ENCODE data around the gene ZNF598.
A peak's percentile ranks its signal among the peaks of the same experiment; 100 is the strongest.
"Not testable (repeated sequence)": the region's sequence is repeated elsewhere in the genome, so short reads cannot be mapped to it uniquely, and the experiment has no call there.

ZNF598 gene

DNA sequence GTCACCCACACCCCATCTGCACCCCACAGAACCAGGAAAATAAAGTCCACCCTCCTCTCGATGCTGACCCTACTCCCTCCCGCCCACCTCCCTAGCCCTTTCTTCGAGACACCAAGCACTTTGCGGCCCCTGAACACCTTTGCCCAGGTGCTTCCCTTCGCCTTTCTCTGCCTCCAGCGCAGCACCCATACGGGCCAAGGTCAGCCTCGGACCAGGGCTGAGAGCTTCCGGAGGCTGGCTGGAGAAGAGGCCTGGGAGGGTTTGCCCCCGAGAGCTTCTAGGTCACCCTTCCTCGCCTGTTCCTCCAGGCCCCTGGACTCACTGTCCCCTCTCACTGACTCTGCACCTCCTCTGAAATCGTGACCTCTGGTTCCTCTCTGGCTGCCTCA is 14.4 kb upstream of the ZNF598 start:
- peaks cover 4% of the 10 kb centered on the region for H3K4me1 Mint-ChIP-seq
- peaks cover 8% of the 10 kb centered on the region for H3K27me3 Mint-ChIP-seq
- no peaks in the 10 kb centered on the region for H3K36me3 Mint-ChIP-seq
- H3K9me3 Mint-ChIP-seq: no peaks in the 10 kb centered on the region
- H3K4me3 Mint-ChIP-seq: no peak overlapping the region
- H3K27ac Mint-ChIP-seq: peak overlapping the region; percentile 19

DNA sequence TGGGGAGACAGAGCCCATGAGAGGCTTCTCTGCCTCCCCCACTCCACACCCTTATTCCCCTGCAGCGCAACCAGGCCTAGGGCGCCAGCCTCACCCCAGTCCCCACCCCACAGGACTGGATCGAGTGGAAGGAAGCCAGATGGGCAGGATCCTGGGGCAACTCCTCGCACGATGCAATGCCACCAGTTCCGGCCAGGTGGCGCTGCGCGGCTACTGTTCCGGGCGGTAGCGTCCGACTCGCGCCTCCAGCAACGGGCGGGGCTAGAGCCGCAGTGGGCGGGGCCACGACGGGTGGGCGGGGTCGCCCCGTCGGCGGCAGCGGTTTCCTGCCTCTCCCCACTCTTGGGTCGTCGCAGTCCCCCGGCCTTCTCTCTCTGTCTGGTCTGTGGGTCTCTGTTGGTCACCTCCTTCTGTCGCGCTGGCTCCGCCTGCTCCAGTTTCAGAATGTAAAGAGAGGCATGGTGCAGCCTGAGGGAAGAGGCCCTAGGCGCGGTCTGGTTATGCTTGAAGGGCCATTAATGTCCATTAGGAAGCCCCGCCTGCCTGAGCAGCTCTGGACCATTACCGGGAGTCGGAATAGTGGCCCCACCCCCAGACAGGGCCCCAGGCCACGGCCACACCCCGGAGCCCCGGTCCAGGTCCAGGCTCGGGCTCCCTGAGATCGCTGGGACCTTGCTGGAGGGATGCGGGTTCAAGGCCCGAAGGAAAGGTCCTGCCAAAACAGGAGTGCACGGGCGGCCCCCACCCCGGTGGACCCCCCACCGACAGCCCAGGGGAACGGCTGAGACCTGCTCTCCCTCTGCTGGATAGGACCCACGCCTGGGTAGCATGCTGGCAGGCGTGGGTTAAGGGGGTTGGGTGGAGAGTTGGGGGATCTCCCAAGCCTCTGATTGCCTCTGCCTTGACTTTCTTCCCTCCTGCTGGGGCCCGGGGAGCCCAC is 13.7 kb upstream of the ZNF598 start:
- peaks cover 4% of the 10 kb centered on the region for H3K4me1 Mint-ChIP-seq
- peaks cover 11% of the 10 kb centered on the region for H3K27me3 Mint-ChIP-seq
- peak overlapping the region; percentile 4 for H3K4me3 Mint-ChIP-seq
- H3K27ac Mint-ChIP-seq: no peak overlapping the region
- H3K36me3 Mint-ChIP-seq: no peaks in the 10 kb centered on the region
- no peaks in the 10 kb centered on the region for H3K9me3 Mint-ChIP-seq

DNA sequence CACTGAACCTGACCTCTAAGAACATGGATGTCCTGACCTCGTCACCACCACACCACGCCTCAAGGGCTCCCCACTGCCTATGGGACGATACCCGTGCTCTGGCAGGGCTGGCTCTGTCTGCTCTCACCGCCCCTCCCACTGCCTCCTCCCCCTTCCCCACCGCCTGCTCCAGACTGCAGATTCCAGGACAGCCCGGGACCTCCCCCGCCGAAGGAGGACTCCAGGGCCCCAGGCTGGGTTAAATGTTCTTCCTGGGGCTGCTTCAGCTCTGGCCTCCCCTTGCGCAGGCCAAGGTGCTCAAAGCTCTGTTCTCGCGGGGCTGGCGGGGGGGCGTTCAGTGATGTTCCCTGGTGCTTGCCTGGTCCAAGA is 13.1 kb upstream of the ZNF598 start:
- peaks cover 4% of the 10 kb centered on the region for H3K4me1 Mint-ChIP-seq
- peak overlapping the region; percentile 25 for H3K27ac Mint-ChIP-seq
- H3K4me3 Mint-ChIP-seq: peak overlapping the region; percentile 27
- H3K36me3 Mint-ChIP-seq: no peaks in the 10 kb centered on the region
- no peaks in the 10 kb centered on the region for H3K9me3 Mint-ChIP-seq
- peaks cover 11% of the 10 kb centered on the region for H3K27me3 Mint-ChIP-seq

DNA sequence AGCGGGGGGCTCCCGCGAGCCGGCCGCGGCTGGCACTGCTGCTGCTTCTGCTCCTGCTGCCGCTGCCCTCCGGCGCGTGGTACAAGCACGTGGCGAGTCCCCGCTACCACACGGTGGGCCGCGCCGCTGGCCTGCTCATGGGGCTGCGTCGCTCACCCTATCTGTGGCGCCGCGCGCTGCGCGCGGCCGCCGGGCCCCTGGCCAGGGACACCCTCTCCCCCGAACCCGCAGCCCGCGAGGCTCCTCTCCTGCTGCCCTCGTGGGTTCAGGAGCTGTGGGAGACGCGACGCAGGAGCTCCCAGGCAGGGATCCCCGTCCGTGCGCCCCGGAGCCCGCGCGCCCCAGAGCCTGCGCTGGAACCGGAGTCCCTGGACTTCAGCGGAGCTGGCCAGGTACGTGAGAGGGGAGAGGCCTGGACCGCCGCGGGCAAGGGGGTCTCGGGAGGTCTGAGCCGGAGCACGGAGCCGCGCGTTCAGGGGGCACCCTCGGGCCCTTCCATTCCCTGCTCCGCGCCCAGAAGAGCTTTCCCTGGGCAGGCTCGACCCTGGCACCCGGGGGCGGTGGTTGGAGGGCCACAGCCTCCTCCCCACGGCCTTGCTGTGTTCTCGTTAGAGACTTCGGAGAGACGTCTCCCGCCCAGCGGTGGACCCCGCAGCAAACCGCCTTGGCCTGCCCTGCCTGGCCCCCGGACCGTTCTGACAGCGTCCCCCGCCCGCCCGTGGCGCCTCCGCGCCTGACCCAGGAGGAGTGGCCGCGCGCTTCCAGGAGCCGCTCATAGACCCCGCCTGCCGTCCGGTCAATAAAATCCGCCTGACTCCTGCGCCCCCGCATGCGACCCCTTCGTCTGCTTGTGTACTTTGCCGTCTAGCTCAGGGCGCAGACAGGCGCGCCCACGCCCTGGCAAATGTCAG is 10.6 kb upstream of the ZNF598 start:
- Mint-ChIP-seq H3K4me3 (no peak overlapping the region), H3K27me3 (peaks cover 11% of the 10 kb centered on the region), H3K36me3 (no peaks in the 10 kb centered on the region), H3K9me3 (no peaks in the 10 kb centered on the region), H3K27ac (no peak overlapping the region), H3K4me1 (no peaks in the 10 kb centered on the region)

DNA sequence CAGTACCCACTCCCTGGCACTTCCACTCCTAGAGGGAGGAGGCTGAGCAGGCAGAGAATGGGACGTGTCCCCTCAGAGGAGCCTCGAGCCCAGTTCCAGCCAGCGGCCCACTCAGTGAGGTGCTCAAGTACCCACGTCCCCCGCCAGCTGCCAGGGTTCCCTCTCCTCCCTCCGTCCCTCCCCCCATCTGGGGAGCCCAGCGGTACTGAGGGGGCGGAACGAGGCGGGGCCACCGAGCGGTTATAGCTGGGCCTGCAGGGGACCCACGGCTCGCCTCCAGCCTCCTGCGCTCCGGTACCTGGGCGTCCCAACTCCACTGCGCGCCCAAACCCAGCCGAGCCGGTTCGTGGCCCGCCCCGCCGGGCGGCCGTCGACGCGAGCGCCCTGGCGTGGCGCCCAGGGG is 9.9 kb upstream of the ZNF598 start, which contains the start of gene NPW:
Gene NPW, plus strand, starts transcription at position 268 of the 403 bp plus-strand sequence.
- H3K36me3 Mint-ChIP-seq: no peaks in the 10 kb centered on the region
- no peaks in the 10 kb centered on the region for H3K9me3 Mint-ChIP-seq
- peaks cover 11% of the 10 kb centered on the region for H3K27me3 Mint-ChIP-seq
- H3K4me3 Mint-ChIP-seq: no peak within 1 kb of the TSS
- H3K27ac Mint-ChIP-seq: no peak within 1 kb of the TSS
- H3K4me1 Mint-ChIP-seq: no peaks in the 10 kb centered on the region

DNA sequence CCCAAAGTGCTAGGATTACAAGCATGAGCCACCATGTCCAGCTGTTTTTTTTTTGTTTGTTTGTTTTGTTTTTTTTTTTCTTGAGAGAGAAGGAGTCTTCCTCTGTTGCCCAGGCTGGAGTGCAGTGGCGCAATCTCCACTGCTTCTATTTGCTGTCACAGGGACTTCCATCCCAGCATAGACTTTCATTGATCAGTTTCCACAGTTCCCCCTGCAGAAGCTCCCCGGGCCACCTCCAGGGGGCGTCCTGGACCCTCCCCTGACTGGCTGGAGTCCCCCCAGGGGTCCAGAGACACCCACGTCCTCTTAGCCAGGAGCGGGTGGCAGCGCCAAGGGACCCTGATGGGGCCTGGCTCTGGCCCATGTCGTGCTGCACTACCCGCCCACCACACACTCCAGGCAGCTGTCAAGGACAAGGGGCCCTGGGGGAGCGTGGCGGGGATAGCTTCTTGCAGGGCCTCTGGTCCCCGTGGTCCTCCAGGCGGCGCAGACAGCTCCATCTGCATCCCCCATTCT is 6.8 kb upstream of the ZNF598 start:
- Mint-ChIP-seq H3K9me3 (no peaks in the 10 kb centered on the region), H3K27ac (no peak overlapping the region), H3K27me3 (peaks cover 7% of the 10 kb centered on the region), H3K36me3 (no peaks in the 10 kb centered on the region), H3K4me1 (no peaks in the 10 kb centered on the region), H3K4me3 (no peak overlapping the region)

DNA sequence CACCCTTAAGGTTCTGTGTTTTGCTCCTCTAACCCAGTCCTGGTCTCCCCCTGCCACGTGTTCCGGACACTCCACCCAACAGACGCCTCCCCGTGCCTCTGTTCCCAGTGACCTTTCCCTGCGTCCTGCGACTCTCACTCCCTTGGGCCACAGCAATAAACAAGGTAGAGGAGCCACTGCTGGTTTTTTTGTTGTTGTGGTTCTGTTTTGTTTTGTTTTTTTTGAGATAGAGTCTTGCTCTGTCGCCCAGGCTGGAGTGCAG is 6.3 kb upstream of the ZNF598 start:
- no peaks in the 10 kb centered on the region for H3K9me3 Mint-ChIP-seq
- no peak overlapping the region for H3K4me3 Mint-ChIP-seq
- peaks cover 7% of the 10 kb centered on the region for H3K27me3 Mint-ChIP-seq
- H3K27ac Mint-ChIP-seq: no peak overlapping the region
- H3K4me1 Mint-ChIP-seq: no peaks in the 10 kb centered on the region
- no peaks in the 10 kb centered on the region for H3K36me3 Mint-ChIP-seq

DNA sequence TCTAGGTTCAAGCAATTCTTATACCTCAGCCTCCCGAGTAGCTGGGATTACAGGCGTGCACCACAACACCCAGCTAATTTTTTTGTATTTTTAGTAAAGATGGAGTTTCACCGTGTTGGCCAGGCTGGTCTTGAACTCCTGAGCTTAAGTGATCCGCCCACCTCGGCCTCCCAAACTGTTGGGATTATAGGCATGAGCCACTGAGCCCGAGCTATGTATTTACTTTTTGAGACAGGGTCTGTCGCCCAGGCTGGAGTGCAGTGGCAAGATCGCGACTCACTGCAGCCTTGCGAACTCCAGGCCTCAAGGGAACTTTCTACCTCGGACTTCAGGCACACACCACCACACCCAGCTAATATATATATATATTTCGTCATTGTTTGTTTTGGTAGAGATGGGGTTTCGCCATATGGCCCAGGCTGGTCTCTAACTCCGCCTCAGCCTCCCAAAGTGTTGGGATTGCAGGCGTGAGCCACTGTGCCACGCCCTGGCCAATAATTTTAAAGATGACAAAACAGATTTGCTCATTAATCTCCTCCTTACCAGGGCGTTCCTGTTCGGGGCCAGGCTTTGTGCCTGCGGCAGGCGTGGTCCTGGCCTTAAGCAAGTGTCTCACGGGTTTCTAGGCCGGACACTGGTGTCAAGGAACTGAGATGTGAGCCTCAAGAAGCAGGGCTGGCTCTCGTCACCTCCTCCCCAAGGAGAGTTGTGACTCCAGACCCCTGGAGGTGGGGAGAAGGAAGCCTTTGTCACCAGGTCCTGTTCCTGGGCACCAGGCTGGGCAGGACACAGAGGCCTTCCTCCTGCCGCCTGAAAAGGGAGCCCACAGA is 5.7 kb upstream of the ZNF598 start:
- H3K4me3 Mint-ChIP-seq: no peak overlapping the region
- H3K27me3 Mint-ChIP-seq: peaks cover 3% of the 10 kb centered on the region
- H3K36me3 Mint-ChIP-seq: no peaks in the 10 kb centered on the region
- H3K27ac Mint-ChIP-seq: no peak overlapping the region
- H3K9me3 Mint-ChIP-seq: no peaks in the 10 kb centered on the region
- H3K4me1 Mint-ChIP-seq: peaks cover 2% of the 10 kb centered on the region

DNA sequence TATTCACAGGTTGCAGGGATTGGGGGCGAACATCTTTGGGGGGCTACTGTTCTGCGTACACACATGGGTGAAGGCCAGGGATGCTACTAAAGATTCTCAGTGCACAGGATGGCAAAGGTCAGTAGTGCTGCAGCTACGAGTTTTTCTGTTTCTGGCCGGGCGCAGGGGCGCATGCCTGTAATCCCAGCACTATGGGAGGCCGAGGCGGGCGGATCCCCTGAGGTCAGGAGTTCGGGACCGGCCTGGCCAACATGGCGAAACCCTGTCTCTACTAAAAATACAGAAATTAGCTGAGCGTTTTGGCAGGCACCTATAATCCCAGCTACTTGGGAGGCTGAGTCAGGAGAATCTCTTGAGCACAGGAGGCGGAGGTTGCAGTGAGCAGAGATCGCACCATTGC is 3.9 kb upstream of the ZNF598 start:
- no peaks in the 10 kb centered on the region for H3K27me3 Mint-ChIP-seq
- H3K9me3 Mint-ChIP-seq: no peaks in the 10 kb centered on the region
- H3K36me3 Mint-ChIP-seq: no peaks in the 10 kb centered on the region
- H3K4me1 Mint-ChIP-seq: peaks cover 9% of the 10 kb centered on the region
- H3K27ac Mint-ChIP-seq: no peak overlapping the region
- no peak overlapping the region for H3K4me3 Mint-ChIP-seq

DNA sequence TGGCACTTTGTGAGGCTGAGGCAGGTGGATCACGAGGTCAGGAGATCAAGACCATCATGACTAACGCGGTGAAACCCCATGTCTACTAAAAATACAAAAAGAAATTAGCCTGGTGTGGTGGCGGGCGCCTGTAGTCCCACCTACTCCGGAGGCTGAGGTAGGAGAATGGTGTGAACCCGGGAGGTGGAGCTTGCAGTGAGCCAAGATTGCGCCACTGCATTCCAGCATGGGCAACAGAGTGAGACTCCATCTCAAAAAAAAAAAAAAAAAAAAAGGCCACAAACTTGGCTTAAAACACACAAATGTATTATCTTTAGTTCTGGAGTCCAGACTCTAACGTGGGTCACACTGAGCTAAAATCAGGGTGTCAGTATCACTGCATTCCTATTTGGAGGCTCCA is 2.1 kb upstream of the ZNF598 start:
- not testable (repeated sequence) for H3K9me3 Mint-ChIP-seq, H3K27ac Mint-ChIP-seq, H3K27me3 Mint-ChIP-seq, H3K36me3 Mint-ChIP-seq, H3K4me3 Mint-ChIP-seq
- H3K4me1 Mint-ChIP-seq: peaks cover 27% of the 10 kb centered on the region

DNA sequence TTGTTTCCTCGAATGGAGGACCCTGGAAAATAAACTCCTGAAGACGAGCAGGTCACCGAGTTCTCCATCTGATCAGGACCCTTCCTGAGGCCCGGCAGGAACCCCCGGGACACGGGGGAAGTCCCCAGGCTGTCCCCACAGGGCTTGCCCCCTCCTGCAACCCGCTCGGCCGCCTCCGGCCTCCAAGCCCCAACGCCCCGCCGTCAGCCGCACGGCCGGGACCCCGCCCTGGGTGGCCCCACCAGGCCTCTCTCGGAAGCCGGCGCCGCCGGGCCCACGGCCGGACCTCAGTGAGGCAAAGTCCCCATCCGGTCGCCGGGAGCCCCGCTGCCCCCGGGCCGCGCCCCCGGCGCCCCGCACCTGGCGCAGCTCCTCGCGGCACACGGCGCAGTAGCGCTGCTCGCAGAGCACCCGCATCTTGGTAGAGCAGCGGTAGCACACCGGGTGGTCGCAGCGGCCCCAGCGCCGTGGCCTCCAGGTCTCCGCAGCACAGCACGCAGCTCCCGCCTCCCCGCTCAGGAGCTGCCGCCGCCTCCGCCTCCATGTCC is 383 bp downstream of the ZNF598 start:
- Mint-ChIP-seq H3K9me3 (no peaks in the 10 kb centered on the region), H3K36me3 (peaks cover 2% of the 10 kb centered on the region), H3K27me3 (no peaks in the 10 kb centered on the region), H3K27ac (no peak overlapping the region), H3K4me1 (peaks cover 36% of the 10 kb centered on the region), H3K4me3 (peak overlapping the region; percentile 95)

DNA sequence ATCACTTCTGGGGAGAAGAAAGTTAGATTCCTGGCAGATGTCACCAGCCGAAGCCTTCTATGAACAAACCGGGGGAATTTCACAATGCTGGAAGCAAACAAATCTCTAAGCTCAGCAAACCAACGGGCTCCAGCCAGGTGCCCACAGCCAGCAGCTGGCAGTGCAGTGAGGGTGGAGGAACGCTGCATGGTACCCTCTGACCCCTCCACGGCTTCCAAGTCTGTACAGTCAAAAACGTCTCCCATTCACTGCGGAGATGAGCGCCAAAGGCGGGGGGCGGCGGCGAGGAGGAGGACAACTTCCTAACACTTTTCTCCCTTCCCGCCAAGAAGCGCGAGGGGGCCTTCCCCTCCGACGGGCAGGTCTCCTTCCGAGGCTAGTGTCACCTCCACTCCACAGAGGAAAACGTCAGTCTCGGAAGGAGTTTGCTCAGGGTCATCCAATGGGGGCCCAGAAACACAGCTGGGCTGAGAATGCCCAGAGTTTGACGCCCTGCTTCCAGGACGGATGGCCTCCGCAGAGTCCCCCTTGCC is 924 bp downstream of the ZNF598 start:
- no peaks in the 10 kb centered on the region for H3K27me3 Mint-ChIP-seq
- no peaks in the 10 kb centered on the region for H3K9me3 Mint-ChIP-seq
- H3K4me1 Mint-ChIP-seq: peaks cover 40% of the 10 kb centered on the region
- H3K4me3 Mint-ChIP-seq: peak overlapping the region; percentile 95
- H3K36me3 Mint-ChIP-seq: peaks cover 2% of the 10 kb centered on the region
- peak overlapping the region; percentile 55 for H3K27ac Mint-ChIP-seq

DNA sequence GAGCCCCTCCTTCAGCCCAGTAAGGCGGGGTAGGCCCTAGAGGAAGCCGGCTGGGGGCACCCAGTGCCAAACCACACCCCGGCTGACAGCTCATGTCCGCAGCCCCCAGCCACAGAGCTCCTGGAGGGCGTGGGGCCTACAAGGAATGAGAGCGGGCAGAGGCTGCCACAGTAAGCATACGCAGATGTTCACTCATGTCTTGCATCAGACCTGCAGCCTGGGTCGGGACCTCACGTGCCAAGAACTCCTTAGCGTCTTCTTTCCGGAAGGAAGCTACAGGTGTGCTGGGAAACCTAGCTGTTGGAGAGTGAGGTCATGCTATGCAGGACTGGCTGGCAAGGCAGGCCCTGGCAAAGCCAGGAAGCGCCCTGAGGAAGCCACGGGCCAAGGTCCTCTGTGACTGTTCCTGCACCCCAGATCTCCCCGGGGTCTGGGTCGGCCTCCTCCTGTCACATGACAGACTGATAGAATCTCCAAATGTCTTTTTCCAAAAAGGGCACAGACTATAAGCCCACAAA is 1.6 kb downstream of the ZNF598 start:
- H3K27me3 Mint-ChIP-seq: no peaks in the 10 kb centered on the region
- no peaks in the 10 kb centered on the region for H3K9me3 Mint-ChIP-seq
- peaks cover 40% of the 10 kb centered on the region for H3K4me1 Mint-ChIP-seq
- peak overlapping the region; percentile 95 for H3K4me3 Mint-ChIP-seq
- peaks cover 2% of the 10 kb centered on the region for H3K36me3 Mint-ChIP-seq
- peak overlapping the region; percentile 46 for H3K27ac Mint-ChIP-seq

DNA sequence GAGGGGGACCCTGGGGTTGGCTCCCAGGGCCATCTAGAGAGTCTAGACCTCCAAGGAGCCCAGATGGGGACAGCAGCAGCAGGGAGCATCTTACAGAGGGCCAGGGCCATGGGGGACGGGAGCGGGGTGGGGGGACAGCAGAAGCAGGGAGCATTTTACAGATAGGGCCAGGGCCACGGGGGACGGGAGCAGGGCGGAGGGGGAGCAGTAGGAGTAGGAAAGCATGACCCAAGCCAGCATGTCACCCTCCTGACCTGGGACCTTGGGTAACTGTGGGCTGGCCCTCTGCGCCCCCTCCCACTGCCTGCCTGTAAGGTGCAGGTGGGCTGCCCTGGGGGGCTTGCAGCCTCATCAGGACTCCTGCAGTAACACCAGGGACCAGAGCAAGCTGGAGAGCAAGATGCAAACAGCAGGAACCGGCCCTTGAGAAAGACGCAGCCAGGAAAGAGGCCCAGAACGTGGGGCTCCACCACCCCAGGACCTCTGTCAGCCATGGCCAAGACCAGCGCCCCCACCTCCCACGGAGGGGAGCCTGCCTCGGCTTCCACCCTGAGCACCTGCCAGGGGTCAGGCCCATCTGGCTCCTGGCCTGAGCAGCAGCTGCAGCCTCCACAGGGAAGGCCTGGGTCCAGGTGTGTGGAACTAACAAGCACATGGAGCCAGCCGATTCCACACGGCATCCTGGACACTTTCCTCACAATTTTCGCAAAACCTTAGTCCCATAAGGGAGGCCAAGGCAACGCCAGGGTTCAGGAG is 2.4 kb downstream of the ZNF598 start:
- Mint-ChIP-seq H3K36me3 (peaks cover 2% of the 10 kb centered on the region), H3K27me3 (no peaks in the 10 kb centered on the region), H3K4me3 (peak overlapping the region; percentile 95), H3K27ac (no peak overlapping the region), H3K9me3 (no peaks in the 10 kb centered on the region), H3K4me1 (peaks cover 40% of the 10 kb centered on the region)
